CD4-positive, alpha-beta T cell treated with Interferon alpha-2 for 1 hour (primary cell): ENCODE data around the gene TNS4.

ENCODE experiments used
- DNase-seq, 2 donors: peaks; one replicate each; pipeline ENCODE4 v3.0.0-alpha.2; 2020 to 2022

The TNS4 gene

DNA sequence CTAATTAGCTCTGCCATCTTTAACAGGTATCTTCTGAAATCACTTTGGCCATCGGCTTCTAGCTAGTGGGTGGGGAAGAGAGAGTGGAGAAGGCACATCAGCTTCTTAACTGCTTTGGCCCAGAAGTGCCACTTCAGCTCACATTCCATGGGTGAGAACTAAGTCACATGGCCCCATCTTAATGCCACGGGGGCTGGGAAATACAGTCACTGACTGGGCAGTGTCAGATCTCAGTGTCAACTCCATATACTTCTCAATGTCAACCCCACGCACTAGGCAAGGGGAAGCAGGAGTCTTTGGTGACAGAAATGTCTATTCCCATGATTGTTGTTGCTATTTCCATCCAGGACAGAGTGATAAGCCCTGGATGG, 34.5 kb upstream of the TNS4 start:
- DNase-seq = no peak

DNA sequence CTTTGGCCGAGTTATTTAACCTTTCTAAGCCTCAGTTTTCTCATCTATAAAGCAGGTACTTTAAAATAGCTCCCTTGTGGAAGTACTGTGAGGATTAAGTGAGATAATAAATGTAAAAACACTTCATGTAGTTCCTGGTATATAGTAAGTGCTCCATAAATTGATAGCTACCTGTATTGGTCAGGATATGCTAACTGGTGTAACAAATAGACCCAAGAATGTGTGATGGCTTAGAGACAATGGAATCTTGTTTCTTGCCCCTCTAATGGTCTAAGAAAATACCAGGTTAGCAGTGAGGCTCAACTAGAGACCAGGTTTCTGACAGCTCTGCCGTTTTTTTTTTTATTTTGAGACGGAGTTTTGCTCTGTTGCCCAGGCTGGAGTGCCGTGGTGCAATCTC, 34.0 kb upstream of the TNS4 start:
- no peak for DNase-seq

GRCh38 chr17:40534371-40535189, 33.2 kb upstream of the TNS4 start:
- no peak for DNase-seq

GRCh38 chr17:40533896-40534295, 32.5 kb upstream of the TNS4 start:
- no peak for DNase-seq

DNA sequence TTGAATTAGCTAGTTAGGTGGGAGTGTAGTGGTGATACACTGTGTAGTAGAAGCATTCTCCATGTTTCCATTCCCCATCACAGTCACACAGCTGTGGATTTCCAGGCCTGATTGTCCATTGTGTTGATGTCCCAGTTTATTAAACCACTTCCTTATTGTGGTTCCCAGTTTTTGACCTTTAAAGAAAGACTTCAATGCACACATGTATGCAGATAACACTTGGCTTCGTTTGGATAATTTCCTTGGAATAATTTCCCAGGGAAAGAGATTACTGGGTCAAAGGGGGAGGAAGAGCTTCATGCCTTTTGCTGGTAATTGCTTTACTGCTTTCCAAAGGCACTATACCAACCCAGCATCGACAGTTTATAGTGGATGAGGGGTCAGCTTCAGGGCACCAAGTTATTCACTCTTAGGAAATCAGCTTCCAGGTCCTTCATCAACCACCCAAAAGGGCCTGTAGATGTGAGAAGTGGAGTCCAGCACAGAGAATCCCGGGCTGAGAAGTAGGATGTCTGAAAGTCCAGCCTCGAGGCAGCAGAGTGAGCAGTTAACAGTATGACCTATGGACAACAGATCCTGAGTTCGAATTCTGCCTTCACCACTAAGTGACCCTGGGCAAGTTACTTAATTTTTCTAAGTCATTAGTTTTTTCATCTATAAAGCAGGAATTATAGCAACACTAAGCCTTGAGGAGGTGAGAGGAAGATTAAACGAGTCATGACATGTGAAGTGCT, 31.3 kb upstream of the TNS4 start:
- DNase-seq = no peak

DNA sequence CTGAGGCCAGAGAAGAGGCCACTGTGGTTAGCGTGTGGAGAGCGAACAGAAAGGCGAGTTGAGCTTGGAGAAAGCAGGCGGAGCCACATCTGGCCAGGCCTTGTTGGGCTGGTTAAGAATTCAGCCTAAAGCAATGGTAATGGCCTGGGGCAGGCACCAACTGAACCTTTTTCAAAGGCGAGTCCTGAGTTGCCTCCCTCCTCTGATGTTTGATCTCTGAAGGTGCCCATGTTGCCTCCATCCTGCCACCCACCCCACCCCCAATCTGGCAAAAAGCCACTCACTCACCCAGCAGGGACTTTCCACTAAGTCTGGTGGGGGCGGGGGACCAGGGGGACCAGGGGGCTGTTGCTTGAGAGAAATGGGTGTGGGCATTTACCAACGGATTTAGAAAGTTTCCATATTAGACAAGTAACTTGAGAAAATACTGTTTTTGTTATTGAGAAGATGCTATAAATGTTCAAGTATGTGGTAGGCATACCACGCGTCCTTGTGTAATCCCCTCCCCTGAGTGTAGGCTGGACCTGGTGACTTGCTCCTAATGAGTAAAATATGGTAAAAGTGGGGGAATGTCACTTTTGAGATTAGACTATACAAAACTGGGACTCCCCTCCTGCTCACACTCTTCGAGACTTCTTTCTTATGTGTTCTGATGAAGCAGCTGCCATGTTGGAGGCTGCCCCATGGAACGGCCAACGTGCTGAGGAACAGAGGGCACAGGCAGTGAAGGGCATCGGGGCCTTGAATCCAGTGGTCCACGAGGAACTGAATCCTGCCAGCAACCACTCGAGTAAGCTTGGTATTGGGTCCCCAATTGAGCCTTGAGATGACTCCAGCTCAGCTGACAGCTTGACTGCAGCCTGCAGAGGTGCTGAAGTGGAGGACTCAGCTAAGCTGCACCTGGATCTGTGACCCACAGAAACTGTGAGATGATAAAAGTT, 29.9 kb upstream of the TNS4 start:
- peak; percentile 72 to 81 for DNase-seq

- no peak for DNase-seq
These were observed 29.1 kb upstream of the TNS4 start for GRCh38 chr17:40530531-40530994.

GRCh38 chr17:40529991-40530390, 28.6 kb upstream of the TNS4 start:
- no peak for DNase-seq

DNA sequence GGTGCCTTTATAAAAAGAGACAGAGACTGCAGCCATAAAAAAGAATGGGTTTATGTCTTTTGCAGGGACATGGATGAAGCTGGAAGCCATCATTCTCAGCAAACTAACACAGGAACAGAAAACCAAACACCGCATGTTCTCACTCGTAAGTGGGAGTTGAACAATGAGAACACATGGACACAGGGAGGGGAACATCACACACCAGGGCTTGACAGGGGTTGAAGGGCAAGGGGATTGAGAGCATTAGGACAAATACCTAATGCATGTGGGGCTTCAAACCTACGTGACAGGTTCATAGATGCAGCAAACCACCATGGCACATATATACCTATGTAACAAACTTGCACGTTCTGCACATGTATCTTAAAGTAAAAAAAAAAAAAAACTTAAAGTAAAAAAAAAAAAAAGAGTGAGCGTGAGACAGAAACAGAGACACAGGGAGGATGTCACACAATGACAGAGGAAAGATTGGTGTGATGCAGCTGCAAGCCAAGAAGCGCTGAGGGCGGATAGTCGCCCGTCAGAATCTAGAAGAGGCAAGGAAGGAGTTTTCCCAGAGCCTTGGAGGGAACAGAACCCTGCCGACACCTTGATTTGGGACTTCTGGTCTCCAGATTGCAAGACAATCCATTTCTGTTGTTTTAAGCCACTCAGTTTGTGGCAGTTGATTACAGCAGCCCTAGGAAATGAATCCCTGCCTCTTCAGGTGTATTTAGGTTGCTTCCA, 27.4 kb upstream of the TNS4 start:
- no peak for DNase-seq

- no peak for DNase-seq
These were observed 25.2 kb upstream of the TNS4 start for GRCh38 chr17:40526668-40527067.

- no peak for DNase-seq
These were observed 23.9 kb upstream of the TNS4 start for GRCh38 chr17:40525294-40525693.

DNA sequence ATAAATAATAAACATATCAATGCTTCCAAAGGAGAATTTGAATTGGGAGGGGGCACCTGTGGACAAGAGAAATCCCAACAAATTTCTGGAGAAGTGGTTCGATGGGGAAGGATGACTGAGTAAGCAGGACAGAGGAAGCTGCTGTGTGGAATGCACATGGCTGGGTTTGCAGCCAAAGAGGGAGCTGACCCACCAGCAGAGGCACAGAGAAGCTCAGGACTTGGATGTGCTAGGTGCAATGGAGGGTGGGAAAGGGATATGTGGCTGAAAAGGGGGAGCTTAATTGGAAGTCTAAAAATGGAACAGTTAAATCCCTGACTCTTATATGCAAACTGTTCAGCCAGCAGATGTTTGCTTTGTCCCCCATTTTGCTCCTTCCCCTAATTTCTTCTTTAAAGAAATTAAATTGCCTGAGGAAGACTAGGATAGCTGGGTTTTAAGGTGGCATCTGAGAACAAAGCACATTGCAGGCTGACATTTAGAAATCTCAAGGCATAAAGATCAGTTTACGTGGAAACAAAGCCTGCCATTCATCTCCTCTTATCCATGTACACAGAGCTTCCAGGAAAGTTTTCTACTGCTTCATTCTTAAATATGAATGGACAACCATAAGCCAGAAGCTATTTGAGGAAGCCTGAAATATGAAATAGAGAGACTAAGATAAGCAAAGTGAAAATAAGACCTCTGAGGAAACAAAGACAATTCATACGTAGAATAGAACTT, 23.0 kb upstream of the TNS4 start:
- DNase-seq = no peak

- no peak for DNase-seq
These were observed 21.5 kb upstream of the TNS4 start for GRCh38 chr17:40522961-40523310.

DNA sequence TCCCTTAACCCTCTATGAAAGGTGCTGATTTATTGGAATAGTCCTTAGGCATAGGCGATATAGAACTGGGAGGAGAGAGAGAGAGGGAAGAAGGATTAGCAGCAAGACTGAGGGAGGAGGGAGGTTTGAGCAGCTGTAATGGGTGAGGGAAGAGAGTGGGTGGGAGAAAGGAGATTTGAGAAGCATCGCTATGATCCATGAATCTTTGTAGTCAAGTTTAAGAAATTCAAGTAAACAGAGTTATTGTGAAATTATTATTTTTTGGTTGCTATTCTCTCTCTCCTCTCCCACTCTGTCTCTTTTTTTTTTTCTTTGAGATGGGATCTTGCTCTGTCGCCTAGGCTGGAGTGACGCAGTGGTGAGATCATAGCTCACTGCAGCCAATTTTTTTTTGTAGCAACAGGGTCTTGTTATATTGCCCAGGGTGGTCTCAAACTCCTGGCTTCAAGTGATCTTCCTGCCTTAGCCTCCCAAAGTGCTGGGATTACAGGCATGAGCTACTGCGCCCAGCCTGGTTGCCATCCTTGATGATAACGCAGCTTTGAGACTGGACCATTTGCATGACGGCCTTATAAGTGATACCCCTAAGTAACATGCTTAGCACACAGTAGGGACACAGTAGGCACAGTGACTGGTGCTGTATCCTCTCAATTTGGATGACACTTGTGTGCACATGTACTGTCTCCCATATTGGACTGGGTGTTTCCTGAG, 21.0 kb upstream of the TNS4 start:
- DNase-seq = no peak

- no peak for DNase-seq
These were observed 19.6 kb upstream of the TNS4 start for GRCh38 chr17:40520991-40521453.

GRCh38 chr17:40519089-40519775, 17.8 kb upstream of the TNS4 start:
- no peak for DNase-seq

GRCh38 chr17:40518401-40519088, 17.1 kb upstream of the TNS4 start:
- no peak for DNase-seq

- no peak for DNase-seq
These were observed 16.6 kb upstream of the TNS4 start for GRCh38 chr17:40517981-40518380.

- no peak for DNase-seq
These were observed 15.9 kb upstream of the TNS4 start for GRCh38 chr17:40517286-40517662.
